Measurements from ENCODE around the gene VCX2.
"Not testable (repeated sequence)": the region's sequence is repeated elsewhere in the genome, so short reads cannot be mapped to it uniquely, and the experiment has no call there.

The VCX2 gene

DNA sequence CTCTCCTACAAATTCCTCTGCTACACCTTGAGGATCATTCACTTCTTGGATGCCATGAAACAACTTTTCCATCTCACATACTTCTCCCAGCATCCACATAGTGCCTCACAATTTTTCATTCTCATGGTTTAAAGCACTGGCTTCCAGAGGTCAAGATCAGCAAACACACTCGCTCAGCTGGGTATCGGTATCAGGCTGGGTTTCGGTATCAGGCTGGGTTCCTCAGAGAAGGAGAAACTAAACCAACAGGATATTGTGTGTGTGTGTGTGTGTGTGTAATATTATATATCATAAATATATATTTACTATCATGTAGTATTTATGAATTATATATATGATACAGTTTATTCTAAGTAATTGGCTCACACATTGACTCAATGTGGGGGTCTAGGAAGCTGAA is at the start of gene VCX2:
Gene VCX2, minus strand, starts transcription at position 99 of the 400 bp plus-strand sequence. CDS start 624 bp downstream, outside the sequence.
- H3K27ac ChIP-seq: not testable (repeated sequence)

GRCh38 chrX:8204943-8205342 is 33.9 kb upstream of the VCX2 start:
- TF ChIP-seq, protein P1, sequence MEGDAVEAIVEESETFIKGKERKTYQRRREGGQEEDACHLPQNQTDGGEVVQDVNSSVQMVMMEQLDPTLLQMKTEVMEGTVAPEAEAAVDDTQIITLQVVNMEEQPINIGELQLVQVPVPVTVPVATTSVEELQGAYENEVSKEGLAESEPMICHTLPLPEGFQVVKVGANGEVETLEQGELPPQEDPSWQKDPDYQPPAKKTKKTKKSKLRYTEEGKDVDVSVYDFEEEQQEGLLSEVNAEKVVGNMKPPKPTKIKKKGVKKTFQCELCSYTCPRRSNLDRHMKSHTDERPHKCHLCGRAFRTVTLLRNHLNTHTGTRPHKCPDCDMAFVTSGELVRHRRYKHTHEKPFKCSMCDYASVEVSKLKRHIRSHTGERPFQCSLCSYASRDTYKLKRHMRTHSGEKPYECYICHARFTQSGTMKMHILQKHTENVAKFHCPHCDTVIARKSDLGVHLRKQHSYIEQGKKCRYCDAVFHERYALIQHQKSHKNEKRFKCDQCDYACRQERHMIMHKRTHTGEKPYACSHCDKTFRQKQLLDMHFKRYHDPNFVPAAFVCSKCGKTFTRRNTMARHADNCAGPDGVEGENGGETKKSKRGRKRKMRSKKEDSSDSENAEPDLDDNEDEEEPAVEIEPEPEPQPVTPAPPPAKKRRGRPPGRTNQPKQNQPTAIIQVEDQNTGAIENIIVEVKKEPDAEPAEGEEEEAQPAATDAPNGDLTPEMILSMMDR (conservative IDR thresholded peaks at IDR 0.05): no peak
- no peak overlapping the region for H3K27ac ChIP-seq

- H3K27ac ChIP-seq: no peak overlapping the region
- no peak for TF ChIP-seq ZFX (IDR thresholded peaks at IDR 0.05)
- TF ChIP-seq, protein P1 (conservative IDR thresholded peaks at IDR 0.05): no peak
Observed at GRCh38 chrX:8204169-8204935, 33.3 kb upstream of the VCX2 start.

- no peak overlapping the region for H3K27ac ChIP-seq
- TF ChIP-seq, protein P1 (conservative IDR thresholded peaks at IDR 0.05): no peak
- no peak for TF ChIP-seq ZFX (IDR thresholded peaks at IDR 0.05)
Observed at GRCh38 chrX:8201896-8202331, 30.8 kb upstream of the VCX2 start.

DNA sequence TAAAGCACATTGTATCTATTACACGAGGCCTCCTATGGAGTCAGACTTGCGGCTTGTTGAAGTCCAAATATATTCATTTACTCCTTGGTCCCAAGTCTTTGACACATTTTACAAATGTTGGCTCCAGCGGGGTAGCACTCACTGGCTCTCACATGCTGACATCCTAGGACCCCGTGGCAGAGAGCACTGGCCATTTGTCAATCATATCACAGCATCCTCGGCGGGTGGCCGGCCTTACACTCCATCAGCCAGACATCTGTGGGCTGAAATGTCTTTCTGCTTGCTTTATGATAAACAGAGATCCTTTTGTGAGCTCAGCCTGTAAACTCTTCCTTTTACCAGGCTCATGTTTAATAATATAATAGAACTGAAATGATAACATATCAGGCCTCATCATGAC is 25.7 kb upstream of the VCX2 start:
- TF ChIP-seq, protein P1 (conservative IDR thresholded peaks at IDR 0.05): no peak
- TF ChIP-seq ZFX (IDR thresholded peaks at IDR 0.05): no peak
- no peak overlapping the region for H3K27ac ChIP-seq

DNA sequence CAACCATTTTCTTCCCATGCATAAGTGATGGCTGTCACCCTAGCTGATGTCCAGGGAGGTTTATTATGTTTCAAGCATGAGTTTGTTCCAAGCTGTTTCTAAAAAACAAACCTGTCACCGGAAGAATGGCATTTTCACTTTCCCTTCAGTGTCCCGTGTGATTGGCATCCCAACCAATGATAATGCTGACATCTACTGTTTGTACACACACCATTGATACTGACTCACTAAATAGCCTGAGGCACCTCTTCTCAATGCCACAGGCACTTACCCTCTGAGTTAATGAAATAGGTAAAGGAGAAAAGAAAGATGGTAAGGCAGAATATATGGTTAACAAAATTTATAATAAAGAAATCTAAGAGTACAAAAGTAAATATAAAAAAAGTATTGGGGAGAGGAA is 23.1 kb upstream of the VCX2 start:
- TF ChIP-seq ZFX (IDR thresholded peaks at IDR 0.05): no peak
- TF ChIP-seq, protein P1 (conservative IDR thresholded peaks at IDR 0.05): no peak
- no peak overlapping the region for H3K27ac ChIP-seq

- TF ChIP-seq, protein P1 (conservative IDR thresholded peaks at IDR 0.05): no peak
- TF ChIP-seq ZFX (IDR thresholded peaks at IDR 0.05): no peak
- no peak overlapping the region for H3K27ac ChIP-seq
Observed at GRCh38 chrX:8192276-8192675, 21.2 kb upstream of the VCX2 start.

- H3K27ac ChIP-seq: no peak overlapping the region
- TF ChIP-seq, protein P1 (conservative IDR thresholded peaks at IDR 0.05): no peak
- no peak for TF ChIP-seq ZFX (IDR thresholded peaks at IDR 0.05)
Observed at GRCh38 chrX:8191022-8191421, 20.0 kb upstream of the VCX2 start.
